Activated CD4-positive, alpha-beta T cell treated with anti-CD3 and anti-CD28 coated beads for 36 hours (primary cell): ENCODE results near the gene NPIPA1. TPM values are rescaled to one million over a fixed set of nuclear protein-coding genes. Genes with fewer than 3 reads are reported as not detected.
A peak's percentile ranks its signal among the peaks of the same experiment; 100 is the strongest.
"Not testable (repeated sequence)": the region's sequence is repeated elsewhere in the genome, so short reads cannot be mapped to it uniquely, and the experiment has no call there.

Source experiments
- ATAC-seq: fragments of 200-7000 bp; cut with Tn5 transposase; one replicate; pipeline ENCODE4 v1.10.0; 2021; ENCODE audit warnings: mild to moderate bottlenecking, moderate library complexity
- CTCF ChIA-PET: fragments of 350-600 bp; sonication (Branson Sonifier 250); formaldehyde crosslinking; loops from one replicate; lab custom pipeline; 2021; ENCODE audit warnings: antibody characterized with exemption; lab: Charles Lee
- POLR2A ChIA-PET: fragments of 350-600 bp; sonication (Branson Sonifier 250); formaldehyde crosslinking; loops from one replicate; lab custom pipeline; 2021; ENCODE audit warnings: antibody characterized with exemption, inconsistent platforms; lab: Charles Lee
- DNase-seq: peaks from one replicate; pipeline ENCODE4 v3.0.0-alpha.2; 2020
- H3K27ac Mint-ChIP-seq: one replicate; pipeline ENCODE4 v1.8.0; 2021; ENCODE audit warnings: mixed read lengths
- H3K27me3 Mint-ChIP-seq: one replicate; pipeline ENCODE4 v1.8.0; 2021; ENCODE audit warnings: mixed read lengths
- H3K36me3 Mint-ChIP-seq: one replicate; pipeline ENCODE4 v1.8.0; 2021; ENCODE audit warnings: low read depth, mixed read lengths
- H3K4me1 Mint-ChIP-seq: one replicate; pipeline ENCODE4 v1.8.0; 2021; ENCODE audit warnings: mixed read lengths
- H3K4me3 Mint-ChIP-seq: one replicate; pipeline ENCODE4 v1.8.0; 2021; ENCODE audit warnings: mild to moderate bottlenecking, moderate library complexity, mixed read lengths
- H3K9me3 Mint-ChIP-seq: one replicate; pipeline ENCODE4 v1.8.0; 2021; ENCODE audit warnings: low read depth, mixed read lengths
- intact Hi-C, 2 experiments: fragments of 100-400 bp; cut with DNase I in 1 of 2; cut with micrococcal nuclease in 1 of 2; formaldehyde crosslinking; loops; one replicate each; pipeline versions ENCODE4 v1.14.2 to v1.15.1; 2022 to 2024; cut with DNase I, micrococcal nuclease
- total RNA-seq, 2 experiments: library from RNA; stranded (reverse); gene quantifications; one replicate each; pipeline ENCODE4 v1.2.3, GENCODE V29; 2021

NPIPA1 gene
- total RNA-seq, 2 experiments from 2014 or later, result 90.4 to 99.1 TPM

DNA sequence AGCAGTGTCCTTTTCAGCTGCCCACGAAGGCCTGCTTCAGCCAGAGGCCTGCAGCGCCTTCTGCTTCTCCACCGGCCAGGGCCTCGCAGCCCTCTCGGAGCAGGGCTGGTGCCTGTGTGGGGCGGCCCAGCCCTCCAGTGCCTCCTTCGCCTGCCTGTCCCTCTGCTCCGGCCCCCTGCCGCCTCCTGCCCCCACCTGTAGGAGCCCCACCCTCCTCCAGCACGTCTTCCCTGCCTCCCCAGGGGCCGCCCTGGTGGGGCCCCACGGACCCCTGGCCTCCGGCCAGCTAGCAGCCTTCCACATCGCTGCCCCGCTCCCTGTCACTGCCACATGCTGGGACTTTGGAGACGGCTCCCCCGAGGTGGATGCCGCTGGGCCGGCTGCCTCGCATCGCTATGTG lies 18.7 kb upstream of the NPIPA1 start:
- not testable (repeated sequence) for DNase-seq, ATAC-seq

DNA sequence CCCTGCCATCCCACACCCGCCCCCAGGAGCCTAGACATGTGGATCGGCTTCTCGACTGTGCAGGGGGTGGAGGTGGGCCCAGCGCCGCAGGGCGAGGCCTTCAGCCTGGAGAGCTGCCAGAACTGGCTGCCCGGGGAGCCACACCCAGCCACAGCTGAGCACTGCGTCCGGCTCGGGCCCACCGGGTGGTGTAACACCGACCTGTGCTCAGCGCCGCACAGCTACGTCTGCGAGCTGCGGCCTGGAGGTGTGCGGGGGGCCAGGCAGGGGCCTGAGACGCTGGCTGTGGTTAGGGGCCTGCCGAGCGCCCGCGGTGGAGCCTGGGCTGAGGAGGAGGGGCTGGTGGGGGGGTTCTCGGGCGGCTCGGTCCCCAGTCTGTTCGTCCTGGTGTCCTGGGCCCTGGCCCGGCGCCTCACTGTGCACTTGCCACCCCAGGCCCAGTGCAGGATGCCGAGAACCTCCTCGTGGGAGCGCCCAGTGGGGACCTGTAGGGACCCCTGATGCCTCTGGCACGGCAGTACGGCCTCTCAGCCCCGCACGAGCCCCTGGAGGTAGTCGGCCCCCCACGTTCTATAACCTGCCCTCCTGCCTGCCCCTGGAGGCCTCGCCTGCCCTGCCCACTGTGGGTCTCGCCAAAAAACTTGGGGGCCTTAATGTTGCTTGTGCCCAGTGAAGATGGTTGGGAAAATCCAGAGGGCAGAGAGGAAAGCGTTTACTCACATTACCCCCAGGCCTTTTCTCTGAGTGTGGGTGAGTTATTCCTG lies 17.2 kb upstream of the NPIPA1 start:
- ATAC-seq, H3K4me1 Mint-ChIP-seq, POLR2A ChIA-PET, H3K4me3 Mint-ChIP-seq, DNase-seq, CTCF ChIA-PET, H3K9me3 Mint-ChIP-seq, intact Hi-C loops, H3K27me3 Mint-ChIP-seq, H3K36me3 Mint-ChIP-seq, H3K27ac Mint-ChIP-seq: not testable (repeated sequence)

More for the DNA sequence above, 18.7 kb upstream of the NPIPA1 start:
- H3K36me3 Mint-ChIP-seq, CTCF ChIA-PET, H3K27ac Mint-ChIP-seq, POLR2A ChIA-PET, intact Hi-C loops, H3K27me3 Mint-ChIP-seq, H3K9me3 Mint-ChIP-seq, H3K4me3 Mint-ChIP-seq, H3K4me1 Mint-ChIP-seq: not testable (repeated sequence)

DNA sequence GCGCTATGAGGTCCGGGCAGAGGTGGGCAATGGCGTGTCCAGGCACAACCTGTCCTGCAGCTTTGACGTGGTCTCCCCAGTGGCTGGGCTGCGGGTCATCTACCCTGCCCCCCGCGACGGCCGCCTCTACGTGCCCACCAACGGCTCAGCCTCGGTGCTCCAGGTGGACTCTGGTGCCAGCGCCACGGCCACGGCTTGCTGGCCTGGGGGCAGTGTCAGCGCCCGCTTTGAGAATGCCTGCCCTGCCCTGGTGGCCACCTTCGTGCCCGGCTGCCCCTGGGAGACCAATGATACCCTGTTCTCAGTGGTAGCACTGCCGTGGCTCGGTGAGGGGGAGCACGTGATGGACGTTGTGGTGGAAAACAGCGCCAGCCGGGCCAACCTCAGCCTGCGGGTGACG lies 15.0 kb upstream of the NPIPA1 start:
- H3K27ac Mint-ChIP-seq, intact Hi-C loops, ATAC-seq, DNase-seq, H3K4me1 Mint-ChIP-seq, H3K9me3 Mint-ChIP-seq, H3K4me3 Mint-ChIP-seq, H3K27me3 Mint-ChIP-seq, POLR2A ChIA-PET, CTCF ChIA-PET, H3K36me3 Mint-ChIP-seq: not testable (repeated sequence)

DNA sequence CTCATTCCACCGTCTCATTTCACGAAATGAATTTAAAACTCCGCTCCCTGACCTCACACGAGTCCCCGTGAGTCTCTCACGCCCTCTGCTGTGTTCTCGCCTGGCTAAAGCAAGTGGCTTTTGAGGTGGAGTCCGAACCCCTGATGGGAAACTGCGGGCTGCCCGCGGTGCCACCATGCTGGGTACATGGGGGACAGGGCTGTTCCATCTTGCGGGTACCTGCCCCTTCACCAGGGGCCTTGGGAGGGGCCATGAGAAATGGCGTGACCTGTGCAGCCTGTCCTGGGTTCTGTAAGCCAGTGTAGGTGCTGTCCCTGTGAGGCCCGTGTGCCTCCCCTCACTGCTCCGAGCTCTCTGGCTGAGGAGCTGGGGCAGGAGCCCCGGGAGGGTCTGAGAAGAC lies 14.3 kb upstream of the NPIPA1 start:
- DNase-seq, H3K36me3 Mint-ChIP-seq, POLR2A ChIA-PET, intact Hi-C loops, ATAC-seq, H3K4me3 Mint-ChIP-seq, CTCF ChIA-PET, H3K27me3 Mint-ChIP-seq, H3K27ac Mint-ChIP-seq, H3K4me1 Mint-ChIP-seq, H3K9me3 Mint-ChIP-seq: not testable (repeated sequence)

DNA sequence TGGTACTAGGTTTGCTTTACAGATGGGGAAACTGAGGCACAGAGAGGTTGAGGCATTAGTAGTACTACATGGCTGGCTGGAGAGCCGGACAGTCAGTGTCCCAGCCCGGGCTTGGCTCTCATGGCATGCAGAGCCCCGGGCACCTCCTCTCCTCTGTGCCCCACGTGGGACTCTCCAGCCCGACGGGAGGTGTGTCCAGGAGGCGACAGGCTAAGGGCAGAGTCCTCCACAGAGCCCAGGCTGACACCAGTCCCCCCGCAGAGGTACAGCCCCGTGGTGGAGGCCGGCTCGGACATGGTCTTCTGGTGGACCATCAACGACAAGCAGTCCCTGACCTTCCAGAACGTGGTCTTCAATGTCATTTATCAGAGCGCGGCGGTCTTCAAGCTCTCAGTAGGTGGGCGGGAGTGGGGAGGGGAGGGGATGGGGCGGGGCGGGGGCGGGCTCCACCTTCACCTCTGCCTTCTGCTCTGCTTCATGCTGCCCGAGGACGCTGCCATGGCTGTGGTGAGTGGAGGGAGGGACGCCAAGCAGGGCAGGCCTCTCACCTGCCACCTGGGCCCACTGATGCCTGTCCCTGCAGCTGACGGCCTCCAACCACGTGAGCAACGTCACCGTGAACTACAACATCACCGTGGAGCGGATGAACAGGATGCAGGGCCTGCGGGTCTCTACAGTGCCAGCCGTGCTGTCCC lies 13.7 kb upstream of the NPIPA1 start:
- POLR2A ChIA-PET, intact Hi-C loops, DNase-seq, H3K4me3 Mint-ChIP-seq, H3K27ac Mint-ChIP-seq, CTCF ChIA-PET, H3K9me3 Mint-ChIP-seq, H3K4me1 Mint-ChIP-seq, H3K36me3 Mint-ChIP-seq, H3K27me3 Mint-ChIP-seq, ATAC-seq: not testable (repeated sequence)

DNA sequence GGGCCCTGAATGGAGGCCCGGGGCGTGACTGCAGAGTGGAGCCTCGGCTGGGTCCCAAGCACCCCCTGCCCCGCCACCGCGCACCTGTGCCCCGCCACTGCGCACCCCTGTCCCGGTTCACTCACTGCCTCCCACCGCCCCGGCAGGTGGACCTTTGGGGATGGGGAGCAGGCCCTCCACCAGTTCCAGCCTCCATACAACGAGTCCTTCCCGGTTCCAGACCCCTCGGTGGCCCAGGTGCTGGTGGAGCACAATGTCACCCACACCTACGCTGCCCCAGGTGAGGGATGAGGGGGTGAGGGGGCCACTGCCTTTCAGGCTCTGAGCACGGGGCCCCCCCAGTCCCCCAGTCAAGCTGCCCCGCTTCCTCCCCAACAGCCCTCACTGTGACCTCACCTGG lies 12.9 kb upstream of the NPIPA1 start:
- H3K27me3 Mint-ChIP-seq, intact Hi-C loops, H3K27ac Mint-ChIP-seq, ATAC-seq, CTCF ChIA-PET, H3K4me1 Mint-ChIP-seq, H3K36me3 Mint-ChIP-seq, POLR2A ChIA-PET, H3K4me3 Mint-ChIP-seq, DNase-seq, H3K9me3 Mint-ChIP-seq: not testable (repeated sequence)

DNA sequence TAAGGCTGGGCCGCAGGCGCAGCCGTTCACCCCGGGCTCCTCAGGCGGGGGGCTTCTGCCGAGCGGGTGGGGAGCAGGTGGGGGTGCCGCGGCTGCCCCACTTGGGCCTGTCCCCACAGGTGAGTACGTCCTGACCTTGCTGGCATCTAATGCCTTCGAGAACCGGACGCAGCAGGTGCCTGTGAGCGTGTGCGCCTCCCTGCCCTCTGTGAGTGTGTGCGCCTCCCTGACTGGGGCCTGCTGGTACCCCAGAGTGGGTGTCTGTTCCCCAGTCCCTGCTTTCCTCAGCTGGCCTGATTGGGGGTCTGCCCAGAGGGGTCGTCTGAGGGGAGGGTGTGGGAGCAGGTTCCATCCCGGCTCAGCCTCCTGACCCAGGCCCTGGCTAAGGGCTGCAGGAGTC lies 12.3 kb upstream of the NPIPA1 start:
- H3K4me3 Mint-ChIP-seq, H3K27me3 Mint-ChIP-seq, H3K9me3 Mint-ChIP-seq, POLR2A ChIA-PET, CTCF ChIA-PET, intact Hi-C loops, H3K36me3 Mint-ChIP-seq, DNase-seq, H3K4me1 Mint-ChIP-seq, H3K27ac Mint-ChIP-seq, ATAC-seq: not testable (repeated sequence)

DNA sequence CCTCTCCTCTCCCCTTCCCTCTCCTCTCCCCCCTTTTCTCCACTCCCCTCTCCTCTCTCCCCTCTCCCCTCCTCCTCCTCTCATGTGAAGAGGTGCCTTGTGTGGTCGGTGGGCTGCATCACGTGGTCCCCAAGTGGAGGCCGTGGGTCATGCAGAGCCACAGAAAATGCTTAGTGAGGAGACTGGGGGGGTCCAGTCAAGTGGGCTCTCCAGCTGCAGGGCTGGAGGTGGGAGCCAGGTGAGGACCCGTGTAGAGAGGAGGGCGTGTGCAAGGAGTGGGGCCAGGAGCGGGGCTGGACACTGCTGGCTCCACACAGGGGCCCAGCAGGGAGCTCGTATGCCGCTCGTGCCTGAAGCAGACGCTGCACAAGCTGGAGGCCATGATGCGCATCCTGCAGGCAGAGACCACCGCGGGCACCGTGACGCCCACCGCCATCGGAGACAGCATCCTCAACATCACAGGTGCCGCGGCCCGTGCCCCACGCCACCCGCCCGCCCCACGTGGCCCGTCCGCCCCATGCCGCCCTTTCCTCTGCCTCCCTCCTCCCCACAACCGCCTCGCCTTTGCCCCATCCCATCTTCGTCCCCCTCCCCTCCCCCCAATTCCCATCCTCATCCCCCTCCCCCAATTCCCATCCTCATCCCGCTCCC lies 9.1 kb upstream of the NPIPA1 start:
- H3K27ac Mint-ChIP-seq, H3K36me3 Mint-ChIP-seq, H3K9me3 Mint-ChIP-seq, ATAC-seq, H3K4me3 Mint-ChIP-seq, H3K27me3 Mint-ChIP-seq, CTCF ChIA-PET, POLR2A ChIA-PET, H3K4me1 Mint-ChIP-seq, intact Hi-C loops: not testable (repeated sequence)
- peak; percentile 4 for DNase-seq

DNA sequence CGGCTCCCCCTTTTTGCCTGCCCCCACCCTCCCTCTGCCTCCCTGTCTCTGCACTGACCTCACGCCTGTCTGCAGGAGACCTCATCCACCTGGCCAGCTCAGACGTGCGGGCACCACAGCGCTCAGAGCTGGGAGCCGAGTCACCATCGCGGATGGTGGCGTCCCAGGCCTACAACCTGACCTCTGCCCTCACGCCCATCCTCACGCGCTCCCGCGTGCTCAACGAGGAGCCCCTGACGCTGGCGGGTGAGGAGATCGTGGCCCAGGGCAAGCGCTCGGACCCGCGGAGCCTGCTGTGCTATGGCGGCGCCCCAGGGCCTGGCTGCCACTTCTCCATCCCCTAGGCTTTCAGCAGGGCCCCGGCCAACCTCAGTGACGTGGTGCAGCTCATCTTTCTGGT lies 8.1 kb upstream of the NPIPA1 start:
- ATAC-seq, H3K9me3 Mint-ChIP-seq, H3K4me3 Mint-ChIP-seq, H3K27ac Mint-ChIP-seq, DNase-seq, H3K4me1 Mint-ChIP-seq, CTCF ChIA-PET, H3K27me3 Mint-ChIP-seq, H3K36me3 Mint-ChIP-seq, POLR2A ChIA-PET, intact Hi-C loops: not testable (repeated sequence)

DNA sequence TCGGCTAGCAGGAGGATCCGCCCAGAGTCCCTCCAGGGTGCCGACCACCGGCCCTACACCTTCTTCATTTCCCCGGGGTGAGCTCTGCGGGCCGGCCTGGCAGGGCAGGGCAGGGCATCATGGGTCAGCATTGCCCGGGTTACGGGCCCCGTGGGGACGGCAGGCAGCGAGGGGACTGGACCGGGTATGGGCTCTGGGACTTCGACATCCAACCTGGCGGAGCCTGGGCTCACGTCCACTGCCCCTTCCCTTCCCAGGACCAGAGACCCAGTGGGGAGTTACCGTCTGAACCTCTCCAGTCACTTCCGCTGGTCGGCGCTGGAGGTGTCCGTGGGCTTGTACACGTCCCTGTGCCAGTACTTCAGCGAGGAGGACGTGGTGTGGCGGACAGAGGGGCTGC lies 7.0 kb upstream of the NPIPA1 start:
- ATAC-seq, result not testable (repeated sequence)

DNA sequence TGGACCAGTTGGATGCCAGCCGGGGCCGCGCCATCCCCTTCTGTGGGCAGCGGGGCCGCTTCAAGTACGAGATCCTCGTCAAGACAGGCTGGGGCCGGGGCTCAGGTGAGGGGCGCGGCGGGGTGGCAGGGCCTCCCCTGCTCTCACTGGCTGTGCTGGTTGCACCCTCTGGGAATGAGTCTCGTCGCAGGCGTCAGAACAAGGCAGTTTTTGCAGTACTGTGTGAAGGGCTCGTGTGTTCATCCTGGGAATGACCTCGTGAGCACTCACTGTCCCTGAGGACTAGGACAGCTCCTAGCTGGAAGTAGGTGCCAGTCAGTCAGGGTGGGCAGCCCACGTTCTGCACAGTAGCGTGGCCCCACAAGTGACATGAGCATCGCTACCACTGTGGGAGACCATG lies 6.3 kb upstream of the NPIPA1 start:
- ATAC-seq, H3K27ac Mint-ChIP-seq, H3K4me3 Mint-ChIP-seq, H3K4me1 Mint-ChIP-seq, DNase-seq, H3K9me3 Mint-ChIP-seq, H3K27me3 Mint-ChIP-seq, POLR2A ChIA-PET, H3K36me3 Mint-ChIP-seq, CTCF ChIA-PET, intact Hi-C loops: not testable (repeated sequence)

More for the DNA sequence above, 7.0 kb upstream of the NPIPA1 start:
- H3K36me3 Mint-ChIP-seq, DNase-seq, intact Hi-C loops, H3K27me3 Mint-ChIP-seq, POLR2A ChIA-PET, H3K4me1 Mint-ChIP-seq, H3K9me3 Mint-ChIP-seq, CTCF ChIA-PET, H3K4me3 Mint-ChIP-seq, H3K27ac Mint-ChIP-seq: not testable (repeated sequence)
